ENCODE results near the gene ANTKMT.

- TF ChIP-seq EZH2 (IDR thresholded peaks at IDR 0.05; ENCODE audit: low read depth): no peak
- no peak for TF ChIP-seq CTCF (conservative IDR thresholded peaks at IDR 0.05)
These were observed 30.4 kb downstream of the ANTKMT start for GRCh38 chr16:751152-752006.

All from PC-9 (cell line).